Measurements from ENCODE around the gene HAAO. TPM values are rescaled to one million over a fixed set of nuclear protein-coding genes. Genes with fewer than 3 reads are reported as not detected.
A peak's percentile ranks its signal among the peaks of the same experiment; 100 is the strongest.
"Not testable (repeated sequence)": the region's sequence is repeated elsewhere in the genome, so short reads cannot be mapped to it uniquely, and the experiment has no call there.

HAAO gene
- total and polyA plus RNA-seq, 2 of the 8 experiments (the other 6 are each of a cell fraction or from before 2014, with no cell fraction given): 2.5 to 7.0 TPM

DNA sequence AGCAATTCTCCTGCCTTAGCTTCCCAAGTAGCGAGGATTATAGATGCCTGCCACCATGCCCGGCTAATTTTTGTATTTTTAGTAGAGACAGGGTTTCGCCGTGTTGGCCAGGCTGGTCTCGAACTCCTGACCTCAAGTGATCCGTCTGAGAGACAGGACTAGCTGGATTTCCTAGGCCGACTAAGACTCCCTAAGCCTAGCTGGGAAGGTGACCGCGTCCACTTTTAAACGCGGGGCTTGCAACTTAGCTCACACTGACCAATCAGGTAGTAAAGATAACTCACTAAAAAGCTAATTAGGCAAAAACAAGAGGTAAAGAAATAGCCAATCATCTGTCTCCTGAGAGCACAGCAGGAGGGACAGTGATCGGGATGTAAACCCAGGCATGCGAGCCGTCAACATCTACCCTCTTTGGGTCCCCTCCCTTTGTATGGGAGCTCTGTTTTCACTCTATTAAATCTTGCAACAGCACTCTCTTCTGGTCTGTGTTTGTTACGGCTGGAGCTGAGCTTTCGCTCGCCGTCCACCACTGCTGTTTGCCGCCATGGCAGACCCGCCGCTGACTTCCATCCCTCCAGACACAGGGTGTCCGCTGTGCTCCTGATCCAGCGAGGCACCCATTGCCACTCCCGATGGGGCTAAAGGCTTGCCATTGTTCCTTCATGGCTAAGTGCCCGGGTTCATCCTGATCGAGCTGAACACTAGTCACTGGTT is 39.3 kb upstream of the HAAO start:
- H3K4me2 ChIP-seq (ENCODE audit: insufficient read depth in 1 of 2, low read depth in 2 of 2, low read length in 2 of 2); H3K9me3 ChIP-seq (ENCODE audit: insufficient read depth in 2 of 2, low read depth in 1 of 2, low read length in 1 of 2); POLR2A ChIA-PET (ENCODE audit: partially characterized antibody); H3K23me2 ChIP-seq (ENCODE audit: low read depth, low read length); H2AFZ ChIP-seq (ENCODE audit: low read length); H2AK5ac ChIP-seq (ENCODE audit: low read depth, low read length); H3K4me1 ChIP-seq (replicated peaks in 1 of 4; ENCODE audit: control insufficient read depth in 3 of 4, insufficient read depth in 4 of 4, low read length in 3 of 4); H3K79me1 ChIP-seq (ENCODE audit: low read depth, low read length); H3K18ac ChIP-seq (ENCODE audit: extremely low read depth, low read length); H2BK5ac ChIP-seq (ENCODE audit: low read depth, low read length); H4K20me1 ChIP-seq (replicated peaks in 1 of 2; ENCODE audit: control insufficient read depth in 1 of 2, insufficient read depth in 2 of 2, low read length in 2 of 2); H2BK15ac ChIP-seq (ENCODE audit: low read length); H4K5ac ChIP-seq (ENCODE audit: insufficient read length, low read depth, low read length); H2BK12ac ChIP-seq (ENCODE audit: low read depth, low read length); H2BK20ac ChIP-seq (ENCODE audit: low read length); H3K4me3 ChIP-seq (ENCODE audit: extremely low read depth in 1 of 4, insufficient read depth in 2 of 4, low read depth in 3 of 4, low read length in 4 of 4); FAIRE-seq; H3K14ac ChIP-seq (ENCODE audit: insufficient read length); H3K27ac ChIP-seq (ENCODE audit: low read depth, low read length); H3K4ac ChIP-seq (replicated peaks; ENCODE audit: insufficient read length, low read depth, low read length); H3K27me3 ChIP-seq (replicated peaks in 1 of 4; ENCODE audit: control insufficient read depth in 3 of 4, extremely low read depth in 1 of 4, insufficient read depth in 3 of 4, low read length in 3 of 4); H3K23ac ChIP-seq (ENCODE audit: insufficient read length); H4K8ac ChIP-seq (ENCODE audit: extremely low read depth, insufficient read depth, low read length); H3K9ac ChIP-seq (replicated peaks in 1 of 4; ENCODE audit: extremely low read depth in 1 of 4, low read depth in 3 of 4, low read length in 3 of 4); H3K36me3 ChIP-seq (ENCODE audit: control insufficient read depth in 2 of 4, insufficient read depth in 4 of 4, low read length in 3 of 4); H2BK120ac ChIP-seq (replicated peaks; ENCODE audit: low read depth, low read length); H4K91ac ChIP-seq (replicated peaks; ENCODE audit: insufficient read length, low read length); H3K79me2 ChIP-seq (ENCODE audit: control insufficient read depth in 1 of 2, insufficient read depth in 2 of 2, low read length in 2 of 2); H3K56ac ChIP-seq (replicated peaks; ENCODE audit: insufficient read length, low read depth, low read length): not testable (repeated sequence)
- CTCF ChIA-PET (ENCODE audit: partially characterized antibody): interaction anchor here (0.7 to 12.3 kb wide), 13 partner anchors 13 to 654 kb away, joined by 3 to 137 read pairs (median 23); no protein-coding TSS in a partner anchor
- peak in 1 of 2 experiments; percentile 39 for DNase-seq (ENCODE audit: low read depth in 1 of 2, low spot score in 2 of 2)
- WGBS, 2 experiments (ENCODE audit: extremely low coverage in 1 of 2, insufficient coverage in 1 of 2, insufficient read length in 1 of 2, insufficient replicate concordance in 2 of 2, low coverage in 1 of 2, low lambda C conversion rate in 2 of 2, missing lambda C conversion rate in 1 of 2): 91% methylated on average over 26 of the region's 26 CpGs; no CpG with 5 or more reads in 1 of the 2 experiments

Data from H1 (cell line).